ENCODE results near the gene CRYL1. TPM values are rescaled to one million over a fixed set of nuclear protein-coding genes. Genes with fewer than 3 reads are reported as not detected.

CRYL1 gene
- total RNA-seq, 1 donor from 2014 or later, result 3.6 TPM

GRCh38 chr13:20429682-20430081 is 96.0 kb downstream of the CRYL1 start:
- no peak overlapping the region for H3K4me3 Mint-ChIP-seq
- H3K4me3 ChIP-seq, result no peak overlapping the region
- H3K4me2 ChIP-seq, result no peak overlapping the region
- no peaks in the 10 kb centered on the region for H3K9me3 Mint-ChIP-seq
- H3K79me2 ChIP-seq (ENCODE audit: low read depth), result no peaks in the 10 kb centered on the region
- no peak overlapping the region for H3K9ac ChIP-seq
- H4K20me1 ChIP-seq (ENCODE audit: low read depth), result no peaks in the 10 kb centered on the region
- peaks cover under 1% of the 10 kb centered on the region for H3K4me1 ChIP-seq
- no peaks in the 10 kb centered on the region for H3K36me3 Mint-ChIP-seq
- no peak overlapping the region for H3K27ac ChIP-seq
- no peaks in the 10 kb centered on the region for H3F3A ChIP-seq (ENCODE audit: low read depth)
- peaks cover 8% of the 10 kb centered on the region for H3K27me3 Mint-ChIP-seq (ENCODE audit: insufficient read depth, low read depth)
- TF ChIP-seq EZH2 (IDR thresholded peaks at IDR 0.05), result no peak
- no peak for TF ChIP-seq CTCF (IDR thresholded peaks at IDR 0.05)
- no peak for TF ChIP-seq EZH2phosphoT487 (IDR thresholded peaks at IDR 0.05)
- H3K27ac Mint-ChIP-seq, result no peak overlapping the region
- H2AFZ ChIP-seq (replicated peaks), result no peak overlapping the region
- no peak for DNase-seq (ENCODE audit: low spot score)
- H3K27me3 ChIP-seq, result no peaks in the 10 kb centered on the region
- no peaks in the 10 kb centered on the region for H3K9me3 ChIP-seq (ENCODE audit: low read depth)
- H3K4me1 Mint-ChIP-seq, result peaks cover 4% of the 10 kb centered on the region
- H3K36me3 ChIP-seq, result no peaks in the 10 kb centered on the region

- DNase-seq (ENCODE audit: low spot score), result no peak
- peaks cover 7% of the 10 kb centered on the region for H3K4me1 Mint-ChIP-seq
- Histone ChIP-seq H3K4me1 (peaks cover 8% of the 10 kb centered on the region), H4K20me1 (ENCODE audit: low read depth) (no peaks in the 10 kb centered on the region), H3K27me3 (no peaks in the 10 kb centered on the region), H3K9me3 (ENCODE audit: low read depth) (no peaks in the 10 kb centered on the region), H3K36me3 (no peaks in the 10 kb centered on the region), H3K79me2 (ENCODE audit: low read depth) (no peaks in the 10 kb centered on the region), H3K4me3 (no peak overlapping the region), H3K27ac (no peak overlapping the region), H3K4me2 (no peak overlapping the region), H2AFZ (replicated peaks) (no peak overlapping the region), H3K9ac (no peak overlapping the region), H3F3A (ENCODE audit: low read depth) (no peaks in the 10 kb centered on the region)
- H3K27me3 Mint-ChIP-seq (ENCODE audit: insufficient read depth, low read depth), result peaks cover 8% of the 10 kb centered on the region
- H3K36me3 Mint-ChIP-seq, result no peaks in the 10 kb centered on the region
- H3K4me3 Mint-ChIP-seq, result no peak overlapping the region
- no peak for TF ChIP-seq CTCF (IDR thresholded peaks at IDR 0.05)
- no peak for TF ChIP-seq EZH2 (IDR thresholded peaks at IDR 0.05)
- TF ChIP-seq EZH2phosphoT487 (IDR thresholded peaks at IDR 0.05), result no peak
- H3K9me3 Mint-ChIP-seq, result no peaks in the 10 kb centered on the region
- no peak overlapping the region for H3K27ac Mint-ChIP-seq
Measured at GRCh38 chr13:20428666-20429644, 96.7 kb downstream of the CRYL1 start.

- Histone ChIP-seq H3K27me3 (no peaks in the 10 kb centered on the region), H3K79me2 (ENCODE audit: low read depth) (no peaks in the 10 kb centered on the region), H3K9me3 (ENCODE audit: low read depth) (no peaks in the 10 kb centered on the region), H3K4me3 (no peak overlapping the region), H3K9ac (no peak overlapping the region), H3K27ac (no peak overlapping the region), H3K4me1 (peaks cover 8% of the 10 kb centered on the region), H3F3A (ENCODE audit: low read depth) (no peaks in the 10 kb centered on the region), H4K20me1 (ENCODE audit: low read depth) (no peaks in the 10 kb centered on the region), H3K36me3 (no peaks in the 10 kb centered on the region), H3K4me2 (no peak overlapping the region), H2AFZ (replicated peaks) (no peak overlapping the region)
- Mint-ChIP-seq H3K4me1 (peaks cover 7% of the 10 kb centered on the region), H3K9me3 (no peaks in the 10 kb centered on the region), H3K4me3 (no peak overlapping the region), H3K36me3 (no peaks in the 10 kb centered on the region), H3K27me3 (ENCODE audit: insufficient read depth, low read depth) (peaks cover 9% of the 10 kb centered on the region), H3K27ac (no peak overlapping the region)
- no peak for DNase-seq (ENCODE audit: low spot score)
- TF ChIP-seq CTCF (IDR thresholded peaks at IDR 0.05) (no peak), EZH2phosphoT487 (IDR thresholded peaks at IDR 0.05) (no peak), EZH2 (IDR thresholded peaks at IDR 0.05) (no peak)
Measured at GRCh38 chr13:20426766-20427448, 98.8 kb downstream of the CRYL1 start.

All from neural progenitor cell (in vitro differentiated cells).